Measurements from ENCODE around the gene MSH5.
A peak's percentile ranks its signal among the peaks of the same experiment; 100 is the strongest.

The MSH5 gene

GRCh38 chr6:31739639-31740396 lies at the start of gene MSH5:
MSH5 (plus strand) TSS chr6:31740005; CDS start chr6:31740467, 462 bp downstream.
- Histone ChIP-seq H3K9me3 (ENCODE audit: control insufficient read depth, low read length) (no peaks in the 10 kb centered on the region), H3K79me2 (no peaks in the 10 kb centered on the region), H2AFZ (peak within 1 kb of the TSS; percentile 91), H3K27me3 (ENCODE audit: control insufficient read depth, insufficient read depth, low read length) (no peaks in the 10 kb centered on the region), H3K4me3 (ENCODE audit: low read depth, low read length) (peak within 1 kb of the TSS; percentile 91), H3K4me1 (peaks cover 4% of the 10 kb centered on the region), H3K27ac (no peak within 1 kb of the TSS), H3K4me2 (ENCODE audit: low read length) (peak within 1 kb of the TSS; percentile 96), H3K36me3 (ENCODE audit: control insufficient read depth, insufficient read depth, low read length) (no peaks in the 10 kb centered on the region), H3K9ac (no peak within 1 kb of the TSS)
- TF ChIP-seq CTCF (IDR thresholded peaks at IDR 0.05): no peak

GRCh38 chr6:31690231-31691077 lies 49.4 kb upstream of the MSH5 start:
- no peak overlapping the region for H2AFZ ChIP-seq
- H3K79me2 ChIP-seq: no peaks in the 10 kb centered on the region
- TF ChIP-seq CTCF (IDR thresholded peaks at IDR 0.05): no peak
- no peak overlapping the region for H3K4me2 ChIP-seq (ENCODE audit: low read length)
- no peaks in the 10 kb centered on the region for H3K27me3 ChIP-seq (ENCODE audit: control insufficient read depth, insufficient read depth, low read length)
- no peak overlapping the region for H3K9ac ChIP-seq
- H3K36me3 ChIP-seq (ENCODE audit: control insufficient read depth, insufficient read depth, low read length): no peaks in the 10 kb centered on the region
- no peak overlapping the region for H3K27ac ChIP-seq
- H3K4me3 ChIP-seq (ENCODE audit: low read depth, low read length): no peak overlapping the region
- H3K4me1 ChIP-seq: no peaks in the 10 kb centered on the region
- no peaks in the 10 kb centered on the region for H3K9me3 ChIP-seq (ENCODE audit: control insufficient read depth, low read length)

- Histone ChIP-seq H3K27ac (no peak overlapping the region), H3K27me3 (ENCODE audit: control insufficient read depth, insufficient read depth, low read length) (no peaks in the 10 kb centered on the region), H2AFZ (no peak overlapping the region), H3K4me2 (ENCODE audit: low read length) (no peak overlapping the region), H3K79me2 (no peaks in the 10 kb centered on the region), H3K4me3 (ENCODE audit: low read depth, low read length) (no peak overlapping the region), H3K9me3 (ENCODE audit: control insufficient read depth, low read length) (no peaks in the 10 kb centered on the region), H3K4me1 (no peaks in the 10 kb centered on the region), H3K9ac (no peak overlapping the region), H3K36me3 (ENCODE audit: control insufficient read depth, insufficient read depth, low read length) (no peaks in the 10 kb centered on the region)
- TF ChIP-seq CTCF (IDR thresholded peaks at IDR 0.05): no peak
Measured at GRCh38 chr6:31691078-31691463, 48.7 kb upstream of the MSH5 start.

- no peak overlapping the region for H2AFZ ChIP-seq
- no peaks in the 10 kb centered on the region for H3K36me3 ChIP-seq (ENCODE audit: control insufficient read depth, insufficient read depth, low read length)
- TF ChIP-seq CTCF (IDR thresholded peaks at IDR 0.05): no peak
- H3K79me2 ChIP-seq: no peaks in the 10 kb centered on the region
- H3K27ac ChIP-seq: no peak overlapping the region
- H3K4me3 ChIP-seq (ENCODE audit: low read depth, low read length): no peak overlapping the region
- no peaks in the 10 kb centered on the region for H3K9me3 ChIP-seq (ENCODE audit: control insufficient read depth, low read length)
- no peak overlapping the region for H3K4me2 ChIP-seq (ENCODE audit: low read length)
- H3K9ac ChIP-seq: no peak overlapping the region
- H3K27me3 ChIP-seq (ENCODE audit: control insufficient read depth, insufficient read depth, low read length): no peaks in the 10 kb centered on the region
- no peaks in the 10 kb centered on the region for H3K4me1 ChIP-seq
Measured at GRCh38 chr6:31691564-31692108, 48.2 kb upstream of the MSH5 start.
